HFFc6 (cell line): Measurements from ENCODE around the gene TBXAS1. TPM values are rescaled to one million over a fixed set of nuclear protein-coding genes. Genes with fewer than 3 reads are reported as not detected.
"Not testable (repeated sequence)": the region's sequence is repeated elsewhere in the genome, so short reads cannot be mapped to it uniquely, and the experiment has no call there.

Experiments used
- DNase-seq: peaks from one replicate; pipeline ENCODE4 v3.0.0-alpha.2; 2018
- H3K27ac Mint-ChIP-seq: 2 replicates; pipeline ENCODE4 v1.8.0; 2020; ENCODE audit warnings: mild to moderate bottlenecking, mixed read lengths
- H3K27me3 Mint-ChIP-seq: 2 replicates; pipeline ENCODE4 v1.8.0; 2021; ENCODE audit warnings: mild to moderate bottlenecking, moderate library complexity, mixed read lengths; ENCODE audit not compliant: insufficient read depth
- H3K36me3 Mint-ChIP-seq: 2 replicates; pipeline ENCODE4 v1.8.0; 2021; ENCODE audit warnings: low read depth, mixed read lengths
- H3K4me1 Mint-ChIP-seq: 2 replicates; pipeline ENCODE4 v1.8.0; 2020; ENCODE audit warnings: low read depth, mixed read lengths
- H3K4me3 Mint-ChIP-seq: 2 replicates; pipeline ENCODE4 v1.8.0; 2020; ENCODE audit warnings: mild to moderate bottlenecking, moderate library complexity, mixed read lengths
- H3K9me3 Mint-ChIP-seq: 2 replicates; pipeline ENCODE4 v1.8.0; 2020; ENCODE audit warnings: mild to moderate bottlenecking, mixed read lengths
- CTCF ChIP-seq: fragments of 200-600 bp; sonication (generic); IDR thresholded peaks from 2 replicates; pipeline ENCODE4 v1.5.0; 2021; ENCODE audit warnings: antibody characterized with exemption, mild to moderate bottlenecking
- total RNA-seq, 6 experiments: library from RNA; stranded (reverse); fragmentation: NEBNext Ultra II Directional; extraction: Animal tissue kit (Norgen Biotek cat#: 25700); gene quantifications; 2 replicates in 1 of 6; 3 replicates in 5 of 6; pipeline ENCODE4 v1.2.3, GENCODE V29; 2021

TBXAS1 gene
- total RNA-seq, 6 experiments from 2014 or later = 0.47 to 1.8 (median 1.0) TPM

- Mint-ChIP-seq H3K27ac (no peak overlapping the region), H3K4me1 (peaks cover 5% of the 10 kb centered on the region), H3K9me3 (peaks cover 5% of the 10 kb centered on the region), H3K4me3 (no peak overlapping the region), H3K36me3 (no peaks in the 10 kb centered on the region), H3K27me3 (peaks cover 28% of the 10 kb centered on the region)
- DNase-seq = no peak
- no peak for TF ChIP-seq CTCF
These were observed 94.0 kb downstream of the TBXAS1 start for GRCh38 chr7:139923090-139923489.

- Mint-ChIP-seq H3K4me3 (no peak overlapping the region), H3K36me3 (no peaks in the 10 kb centered on the region), H3K9me3 (peaks cover 5% of the 10 kb centered on the region), H3K4me1 (no peaks in the 10 kb centered on the region), H3K27ac (no peak overlapping the region), H3K27me3 (peaks cover 36% of the 10 kb centered on the region)
- no peak for TF ChIP-seq CTCF
- DNase-seq = no peak
These were observed 95.4 kb downstream of the TBXAS1 start for GRCh38 chr7:139924461-139924860.

GRCh38 chr7:139929221-139929620 is 100.2 kb downstream of the TBXAS1 start:
- peaks cover 29% of the 10 kb centered on the region for H3K27me3 Mint-ChIP-seq
- not testable (repeated sequence) for H3K4me3 Mint-ChIP-seq, DNase-seq, H3K9me3 Mint-ChIP-seq, H3K27ac Mint-ChIP-seq, H3K4me1 Mint-ChIP-seq, H3K36me3 Mint-ChIP-seq

GRCh38 chr7:139930286-139930965 is 101.4 kb downstream of the TBXAS1 start:
- no peak for DNase-seq
- Mint-ChIP-seq H3K4me3 (no peak overlapping the region), H3K9me3 (no peaks in the 10 kb centered on the region), H3K36me3 (no peaks in the 10 kb centered on the region), H3K27ac (no peak overlapping the region), H3K27me3 (peaks cover 30% of the 10 kb centered on the region), H3K4me1 (no peaks in the 10 kb centered on the region)
- TF ChIP-seq CTCF = no peak

GRCh38 chr7:139931190-139931934 is 102.3 kb downstream of the TBXAS1 start:
- H3K9me3 Mint-ChIP-seq = no peaks in the 10 kb centered on the region
- no peaks in the 10 kb centered on the region for H3K36me3 Mint-ChIP-seq
- H3K4me3 Mint-ChIP-seq = no peak overlapping the region
- H3K27me3 Mint-ChIP-seq = peaks cover 32% of the 10 kb centered on the region
- TF ChIP-seq CTCF = no peak
- H3K4me1 Mint-ChIP-seq = no peaks in the 10 kb centered on the region
- H3K27ac Mint-ChIP-seq = no peak overlapping the region
- DNase-seq = no peak

- Mint-ChIP-seq H3K9me3 (no peaks in the 10 kb centered on the region), H3K36me3 (no peaks in the 10 kb centered on the region), H3K27me3 (peaks cover 32% of the 10 kb centered on the region), H3K4me3 (no peak overlapping the region), H3K27ac (no peak overlapping the region), H3K4me1 (no peaks in the 10 kb centered on the region)
- no peak for TF ChIP-seq CTCF
- DNase-seq = no peak
These were observed 103.5 kb downstream of the TBXAS1 start for GRCh38 chr7:139932531-139932930.
